Stimulated activated CD4-positive, alpha-beta T cell treated with anti-CD3 and anti-CD28 coated beads, Interleukin-1b, Interleukin-23, amount 100 ng/mL, for 4 hours (primary cell): ENCODE measurements around the gene TRIP6.

ENCODE experiments used
- DNase-seq, 2 donors: peaks; one replicate each; pipeline ENCODE4 v3.0.0-alpha.2; 2020; ENCODE audit warnings: low read depth in 2 of 2

The TRIP6 gene, protein sequence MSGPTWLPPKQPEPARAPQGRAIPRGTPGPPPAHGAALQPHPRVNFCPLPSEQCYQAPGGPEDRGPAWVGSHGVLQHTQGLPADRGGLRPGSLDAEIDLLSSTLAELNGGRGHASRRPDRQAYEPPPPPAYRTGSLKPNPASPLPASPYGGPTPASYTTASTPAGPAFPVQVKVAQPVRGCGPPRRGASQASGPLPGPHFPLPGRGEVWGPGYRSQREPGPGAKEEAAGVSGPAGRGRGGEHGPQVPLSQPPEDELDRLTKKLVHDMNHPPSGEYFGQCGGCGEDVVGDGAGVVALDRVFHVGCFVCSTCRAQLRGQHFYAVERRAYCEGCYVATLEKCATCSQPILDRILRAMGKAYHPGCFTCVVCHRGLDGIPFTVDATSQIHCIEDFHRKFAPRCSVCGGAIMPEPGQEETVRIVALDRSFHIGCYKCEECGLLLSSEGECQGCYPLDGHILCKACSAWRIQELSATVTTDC

DNA sequence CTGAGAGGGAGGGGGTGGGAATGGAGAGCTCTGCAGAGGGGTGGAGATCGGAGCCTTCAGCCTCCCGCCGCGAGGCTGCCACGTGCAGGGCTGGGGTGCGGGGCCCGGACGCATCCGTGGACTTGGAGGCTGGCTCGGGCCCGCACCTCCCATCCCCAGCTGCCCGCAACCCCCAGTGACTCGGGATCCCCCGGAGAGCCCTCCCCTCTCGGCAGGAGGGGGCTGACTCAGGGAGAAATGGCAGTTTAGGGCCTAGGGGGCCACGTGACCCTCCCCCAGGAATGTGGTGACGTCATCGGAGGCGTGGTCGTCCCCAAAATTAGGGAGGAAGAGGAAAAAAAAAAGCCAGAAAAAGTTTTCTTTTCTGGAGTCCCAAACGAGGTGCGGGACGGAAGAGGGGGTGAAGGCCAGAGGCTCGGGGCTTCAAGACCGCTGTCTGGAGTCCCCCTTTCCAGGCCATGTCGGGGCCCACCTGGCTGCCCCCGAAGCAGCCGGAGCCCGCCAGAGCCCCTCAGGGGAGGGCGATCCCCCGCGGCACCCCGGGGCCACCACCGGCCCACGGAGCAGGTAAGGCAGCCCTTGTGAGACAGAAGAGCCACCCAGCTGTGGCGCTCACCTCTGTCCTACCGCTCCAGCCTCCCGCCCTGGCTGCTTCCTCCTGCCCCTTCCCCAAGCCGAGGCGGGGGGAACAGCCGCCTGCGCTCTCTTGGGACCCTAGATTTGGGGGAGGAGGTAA, at the start of gene TRIP6:
TRIP6 (plus strand) TSS at position 348 of the 736 bp plus-strand sequence; CDS start at position 459, 111 bp downstream.
- DNase-seq, result peak; percentile 62 to 66

- DNase-seq, result no peak
These were observed 48.8 kb upstream of the TRIP6 start for GRCh38 chr7:100818366-100818765.

DNA sequence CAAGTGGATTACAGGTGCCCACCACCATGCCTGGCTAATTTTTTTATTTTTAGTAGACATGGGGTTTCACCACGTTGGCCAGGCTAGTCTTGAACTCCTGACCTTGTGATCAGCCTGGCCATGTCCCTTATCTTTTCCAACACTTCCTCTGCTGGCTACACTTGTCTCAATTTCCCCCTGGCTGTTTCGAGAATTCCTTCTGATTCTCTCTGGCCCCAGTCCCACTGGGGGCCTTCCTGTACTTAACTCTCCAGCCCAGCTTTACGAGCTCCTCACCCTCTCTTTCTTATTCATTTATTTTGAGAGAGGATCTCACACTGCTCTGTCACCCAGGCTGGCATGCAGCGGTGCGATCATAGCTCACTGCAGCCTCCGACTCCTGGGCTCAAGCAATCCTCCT, 48.4 kb upstream of the TRIP6 start:
- no peak for DNase-seq

DNA sequence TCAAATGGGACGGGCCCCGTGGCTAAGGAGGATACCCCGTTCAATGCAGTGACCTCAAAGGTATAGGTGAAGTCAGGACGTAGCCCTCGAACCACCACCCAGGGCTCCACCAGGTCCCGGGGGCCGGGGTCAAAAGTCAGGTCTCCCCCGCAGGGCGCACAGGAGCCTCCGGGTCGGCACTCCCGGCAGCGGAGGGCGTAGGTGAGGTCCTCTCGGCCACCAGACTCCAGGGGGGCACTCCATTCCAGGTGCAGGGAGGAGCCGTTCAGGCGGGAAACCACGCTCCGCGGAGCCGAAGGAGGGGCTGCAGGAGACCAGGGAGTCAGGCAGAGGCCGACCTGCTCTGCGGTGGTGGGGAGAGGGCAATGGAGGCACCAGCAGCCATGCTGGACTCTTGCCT, 47.6 kb upstream of the TRIP6 start:
- DNase-seq, result no peak

DNA sequence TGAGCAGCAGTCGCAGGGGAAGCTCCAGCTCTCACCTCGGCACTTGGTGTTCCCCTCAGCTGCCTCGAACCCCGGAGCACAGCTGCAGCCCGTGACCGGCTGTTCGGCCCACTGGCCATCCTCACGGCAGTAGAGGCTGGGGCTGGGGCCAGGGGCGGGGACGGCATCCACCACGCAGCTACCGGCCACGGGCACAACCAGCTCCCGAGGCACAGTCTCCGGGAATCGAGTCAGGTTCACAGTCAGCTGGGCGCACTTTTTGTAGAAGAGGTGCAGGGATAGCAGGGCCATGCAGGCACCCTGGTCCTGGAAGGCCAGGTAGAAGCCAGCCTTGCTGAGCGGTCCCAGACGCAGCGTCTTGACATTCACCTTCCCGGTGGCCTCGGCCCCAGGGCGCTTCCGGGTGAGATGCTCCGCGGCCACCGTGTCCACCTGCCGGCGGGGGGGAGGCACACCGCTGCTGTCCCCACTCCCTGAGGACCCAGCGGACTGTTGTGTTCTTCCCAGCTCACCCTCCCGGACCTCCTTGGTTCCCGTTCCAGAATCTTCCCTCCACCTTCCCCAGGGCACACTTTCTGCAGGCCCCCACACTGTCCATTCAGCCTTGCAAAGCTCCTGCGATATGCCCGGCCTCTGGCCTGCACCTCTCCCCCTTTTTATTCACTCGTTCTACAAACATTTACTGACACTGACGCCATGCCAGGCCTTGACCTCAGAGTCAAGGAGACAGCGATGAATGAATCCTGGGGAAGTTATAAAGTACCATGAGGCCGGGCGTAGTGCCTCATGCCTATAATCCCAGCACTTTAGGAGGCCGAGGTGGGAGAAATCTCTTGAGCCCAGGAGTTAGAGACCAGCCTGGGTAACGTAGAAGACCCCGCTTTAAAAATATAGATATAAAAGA, 44.7 kb upstream of the TRIP6 start:
- no peak for DNase-seq

DNA sequence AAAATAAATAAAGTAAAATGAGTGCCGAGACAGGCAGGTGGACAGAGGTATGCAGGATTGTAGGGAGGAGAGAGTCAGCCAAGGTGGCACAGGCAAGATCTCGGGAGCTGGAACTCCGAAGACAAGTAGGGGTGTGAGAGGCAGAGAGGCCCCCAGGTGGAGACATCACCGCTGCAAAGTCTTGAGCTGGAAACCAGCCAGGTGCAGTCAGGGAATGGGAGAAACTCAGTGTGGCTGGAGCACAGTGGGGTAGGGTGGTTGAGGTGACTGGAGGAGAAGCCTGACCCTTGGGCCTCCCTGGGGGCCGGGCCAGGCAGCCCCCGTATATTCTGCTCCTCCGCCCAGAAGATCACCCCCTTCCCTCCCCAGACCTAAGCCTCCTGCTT, 44.1 kb upstream of the TRIP6 start:
- no peak for DNase-seq

GRCh38 chr7:100823534-100823933, 43.7 kb upstream of the TRIP6 start:
- DNase-seq, result no peak

DNA sequence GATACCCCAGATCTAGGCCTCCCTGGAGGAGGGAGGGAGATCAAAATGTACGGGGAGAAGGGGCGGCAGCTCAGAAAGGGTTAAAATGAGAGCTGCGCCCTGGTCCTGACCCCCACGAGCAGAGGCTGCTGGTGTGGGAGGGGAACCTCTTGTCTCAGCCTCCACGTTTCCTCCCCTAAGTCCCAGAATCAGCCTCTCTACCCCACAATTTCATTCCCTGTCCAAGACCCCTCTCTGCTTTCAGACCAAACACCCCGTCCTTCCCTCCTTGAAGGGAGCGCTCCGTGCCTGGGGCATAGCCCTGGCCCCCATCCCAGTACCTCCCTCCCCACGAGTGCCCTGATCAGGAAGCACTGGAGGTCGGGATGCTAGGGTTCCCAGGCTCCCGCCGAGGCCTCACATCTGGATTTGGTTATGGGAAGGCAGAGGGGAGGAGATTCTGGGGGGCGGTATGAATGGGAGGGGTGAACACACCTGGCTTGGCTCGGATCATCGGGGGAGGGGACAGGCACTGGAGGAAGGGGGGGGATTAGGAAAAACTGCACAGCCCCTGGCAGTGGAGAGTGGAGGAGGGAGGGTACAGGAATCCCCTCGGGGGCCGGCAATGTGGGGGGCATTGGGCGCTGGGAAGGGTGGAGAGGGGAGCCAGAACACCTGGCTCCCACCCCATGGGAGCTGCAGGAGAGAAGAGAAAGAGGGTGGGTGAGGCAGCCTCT, 42.5 kb upstream of the TRIP6 start:
- no peak for DNase-seq

- no peak for DNase-seq
These were observed 41.9 kb upstream of the TRIP6 start for GRCh38 chr7:100825215-100825671.

GRCh38 chr7:100825751-100826513, 41.3 kb upstream of the TRIP6 start:
- no peak for DNase-seq

GRCh38 chr7:100826514-100827329, 40.5 kb upstream of the TRIP6 start:
- DNase-seq, result no peak

GRCh38 chr7:100827330-100828226, 39.6 kb upstream of the TRIP6 start, which contains the start of gene EPHB4:
Gene EPHB4, minus strand, starts transcription at chr7:100827523. Its CDS starts 493 bp downstream, at chr7:100827030.
- no peak for DNase-seq

DNA sequence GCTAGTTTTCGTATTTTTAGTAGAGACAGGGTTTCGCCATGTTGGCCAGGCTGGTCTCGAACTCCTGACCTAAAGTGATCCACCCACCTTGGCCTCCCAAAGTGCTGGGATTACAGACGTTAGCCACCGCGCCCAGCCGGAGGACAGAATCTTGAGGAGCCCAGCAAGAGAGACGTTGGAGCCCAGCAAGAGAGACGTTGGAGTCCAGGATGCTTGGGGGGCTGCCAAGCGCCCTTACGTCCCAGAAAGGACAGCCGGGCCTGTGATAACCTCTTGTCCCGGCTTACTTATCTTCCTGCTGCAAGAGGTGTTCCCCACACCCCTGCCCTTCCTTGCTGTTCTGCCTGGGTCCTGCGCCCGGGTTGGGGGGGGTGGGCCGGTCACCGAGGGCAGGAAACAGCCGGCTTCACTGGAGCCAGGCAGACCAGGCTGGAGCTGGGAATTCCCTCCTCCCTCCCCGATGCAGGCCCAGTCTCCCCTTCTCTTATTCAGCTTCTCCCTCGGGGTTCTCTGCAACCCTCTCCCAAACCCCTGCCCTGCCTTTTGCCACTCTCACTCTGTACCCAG, 38.0 kb upstream of the TRIP6 start:
- DNase-seq, result no peak

DNA sequence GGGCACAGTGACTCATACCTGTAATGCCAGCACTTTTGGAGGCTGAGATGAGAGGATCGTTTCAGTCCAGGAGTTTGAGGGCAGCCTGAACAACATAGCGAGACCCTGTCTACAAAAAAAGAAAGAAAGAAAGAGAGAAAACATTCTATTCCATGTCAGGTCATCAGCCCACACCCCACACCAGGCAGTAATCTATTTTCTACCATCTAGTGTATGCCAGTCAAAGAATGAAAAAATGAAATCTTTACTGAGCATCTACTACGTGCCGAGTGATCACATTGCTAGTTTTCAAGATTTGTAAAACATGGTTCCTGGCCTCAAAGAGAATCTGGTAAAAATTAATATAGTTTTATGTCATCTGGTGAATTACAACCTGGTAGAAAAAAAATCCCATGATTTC, 36.8 kb upstream of the TRIP6 start:
- DNase-seq, result no peak

- DNase-seq, result no peak
These were observed 34.9 kb upstream of the TRIP6 start for GRCh38 chr7:100832281-100832633.

DNA sequence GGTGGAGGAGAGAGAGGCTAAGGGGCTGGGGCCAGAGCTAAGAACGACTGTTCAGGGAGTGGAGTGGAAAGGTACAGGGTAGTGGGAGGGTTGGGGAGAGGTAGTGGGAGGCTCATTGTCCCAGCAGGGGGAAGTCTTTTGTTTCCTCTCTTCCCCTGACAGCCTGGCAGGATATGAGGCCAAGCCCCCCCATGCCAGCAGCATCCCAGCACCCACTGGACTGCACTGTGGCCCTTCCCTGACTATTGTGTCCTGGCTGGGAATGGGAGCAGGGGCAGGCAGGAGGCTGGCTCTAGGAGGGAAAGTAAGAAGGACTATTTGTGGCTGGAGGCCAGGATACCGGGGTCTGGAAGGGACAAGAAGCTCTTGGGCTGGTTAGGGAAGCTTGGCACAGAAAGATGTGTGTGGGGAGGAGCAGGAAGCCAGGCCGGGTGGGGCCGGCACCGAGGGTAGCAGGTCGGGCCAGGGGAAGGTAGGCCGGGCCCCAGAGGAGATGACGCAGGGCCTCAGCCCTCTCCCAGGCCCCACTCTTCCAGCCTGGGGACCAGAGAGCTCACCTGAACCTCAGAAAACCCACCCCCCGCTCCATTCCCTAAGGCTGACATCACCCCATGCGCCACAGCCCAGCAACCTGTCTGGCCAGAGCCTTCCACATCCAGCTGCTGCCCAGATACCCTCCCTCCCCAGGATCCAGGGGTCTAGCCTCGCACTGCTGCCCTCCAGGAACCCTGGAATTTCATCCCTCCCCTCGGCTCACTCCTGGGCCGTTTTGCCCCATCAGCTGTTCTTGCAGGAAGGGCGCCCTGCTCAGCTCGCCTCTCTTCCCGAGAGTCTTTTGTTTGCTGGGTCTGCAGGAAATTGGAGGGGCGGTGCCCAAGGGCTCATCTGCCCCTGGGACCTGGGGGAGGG, 31.0 kb upstream of the TRIP6 start:
- no peak for DNase-seq

GRCh38 chr7:100836812-100837098, 30.4 kb upstream of the TRIP6 start:
- DNase-seq, result no peak
